ENCODE results near the gene RBM39. TPM values are rescaled to one million over a fixed set of nuclear protein-coding genes. Genes with fewer than 3 reads are reported as not detected.
A peak's percentile ranks its signal among the peaks of the same experiment; 100 is the strongest.

RBM39 gene
- total RNA-seq, 4 donors from 2014 or later: 143 to 272 (median 165) TPM

- no peak overlapping the region for H3K4me3 ChIP-seq
- no peak overlapping the region for H3K27ac ChIP-seq (replicated peaks in 1 of 4)
- no peaks in the 10 kb centered on the region for H3K9me3 ChIP-seq
- TF ChIP-seq CTCF (IDR thresholded peaks at IDR 0.05) (no peak), POLR2A (IDR thresholded peaks at IDR 0.05; ENCODE audit: low read depth) (no peak), EP300 (IDR thresholded peaks at IDR 0.05) (no peak), POLR2AphosphoS5 (IDR thresholded peaks at IDR 0.05) (no peak)
- peaks cover 84 to 100% (median 99%) of the 10 kb centered on the region in 4 donors for H3K4me1 ChIP-seq
- H3K27me3 ChIP-seq: no peaks in the 10 kb centered on the region
- intact Hi-C loops (cut with DNase I): no loop called here
- DNase-seq (ENCODE audit: extremely low spot score): no peak
- peaks cover 53 to 100% (median 84%) of the 10 kb centered on the region in 4 donors for H3K36me3 ChIP-seq
These were observed 7.7 kb downstream of the RBM39 start for GRCh38 chr20:35734374-35734773.

GRCh38 chr20:35732644-35732982 is 9.4 kb downstream of the RBM39 start:
- Histone ChIP-seq H3K27ac (replicated peaks in 1 of 4) (peak overlapping the region in 3 of 4 donors; percentile 3 to 17 (median 5)), H3K27me3 (no peaks in the 10 kb centered on the region), H3K4me1 (peaks cover 76 to 94% (median 91%) of the 10 kb centered on the region in 4 donors), H3K9me3 (no peaks in the 10 kb centered on the region), H3K4me3 (peak overlapping the region in 1 of 4 donors; percentile 16), H3K36me3 (peaks cover 62 to 100% (median 86%) of the 10 kb centered on the region in 4 donors)
- no peak for TF ChIP-seq POLR2AphosphoS5 (IDR thresholded peaks at IDR 0.05)
- TF ChIP-seq POLR2A (IDR thresholded peaks at IDR 0.05; ENCODE audit: low read depth): no peak
- TF ChIP-seq CTCF (IDR thresholded peaks at IDR 0.05): no peak
- TF ChIP-seq EP300 (IDR thresholded peaks at IDR 0.05): no peak
- intact Hi-C loops (cut with DNase I): no loop called here
- DNase-seq (ENCODE audit: extremely low spot score): no peak
- 37% methylated on average over 1 of the region's 1 CpG for WGBS

GRCh38 chr20:35731862-35732643 is 10.0 kb downstream of the RBM39 start:
- Histone ChIP-seq H3K9me3 (no peaks in the 10 kb centered on the region), H3K4me1 (peaks cover 72 to 88% (median 86%) of the 10 kb centered on the region in 4 donors), H3K36me3 (peaks cover 62 to 100% (median 86%) of the 10 kb centered on the region in 4 donors), H3K4me3 (peak overlapping the region in 1 of 4 donors; percentile 16), H3K27ac (replicated peaks in 1 of 4) (peak overlapping the region in 3 of 4 donors; percentile 3 to 17 (median 5)), H3K27me3 (no peaks in the 10 kb centered on the region)
- no peak for DNase-seq (ENCODE audit: extremely low spot score)
- TF ChIP-seq EP300 (IDR thresholded peaks at IDR 0.05): no peak
- no peak for TF ChIP-seq POLR2A (IDR thresholded peaks at IDR 0.05; ENCODE audit: low read depth)
- TF ChIP-seq POLR2AphosphoS5 (IDR thresholded peaks at IDR 0.05): no peak
- no peak for TF ChIP-seq CTCF (IDR thresholded peaks at IDR 0.05)
- intact Hi-C loops (cut with DNase I): no loop called here
- WGBS: 80% methylated on average over 24 of the region's 24 CpGs

GRCh38 chr20:35731469-35731788 is 10.6 kb downstream of the RBM39 start:
- Histone ChIP-seq H3K9me3 (no peaks in the 10 kb centered on the region), H3K27ac (replicated peaks in 1 of 4) (peak overlapping the region in 2 of 4 donors; percentile 3 to 5), H3K4me3 (no peak overlapping the region), H3K4me1 (peaks cover 66 to 82% (median 79%) of the 10 kb centered on the region in 4 donors), H3K27me3 (no peaks in the 10 kb centered on the region), H3K36me3 (peaks cover 62 to 100% (median 88%) of the 10 kb centered on the region in 4 donors)
- 45% methylated on average over 2 of the region's 2 CpGs for WGBS
- TF ChIP-seq POLR2AphosphoS5 (IDR thresholded peaks at IDR 0.05) (no peak), EP300 (IDR thresholded peaks at IDR 0.05) (no peak), CTCF (IDR thresholded peaks at IDR 0.05) (no peak), POLR2A (IDR thresholded peaks at IDR 0.05; ENCODE audit: low read depth) (no peak)
- DNase-seq (ENCODE audit: extremely low spot score): no peak
- intact Hi-C loops (cut with DNase I): no loop called here
